ENCODE data around the gene BHMT.

Gene BHMT

GRCh38 chr5:79074641-79075040 is 37.0 kb upstream of the BHMT start:
- no peak overlapping the region for H3K4me2 ChIP-seq

GRCh38 chr5:79075646-79076426 is 35.8 kb upstream of the BHMT start:
- Histone ChIP-seq H4K20me1 (ENCODE audit: insufficient read depth) (no peaks in the 10 kb centered on the region), H3K36me3 (ENCODE audit: insufficient read depth) (no peaks in the 10 kb centered on the region), H3K4me2 (no peak overlapping the region), H3K4me1 (ENCODE audit: low read depth, poor library complexity, severe bottlenecking) (no peaks in the 10 kb centered on the region), H3K27me3 (ENCODE audit: insufficient read depth, low read depth) (no peaks in the 10 kb centered on the region), H2AFZ (ENCODE audit: low read depth) (no peak overlapping the region), H3K27ac (no peak overlapping the region), H3K9ac (no peak overlapping the region), H3K4me3 (IDR thresholded peaks at IDR 0.05; ENCODE audit: insufficient read depth, low read depth, low read length) (no peak overlapping the region), H3K79me2 (ENCODE audit: insufficient read depth, low read depth) (no peaks in the 10 kb centered on the region)
- no peak for TF ChIP-seq CTCF (conservative IDR thresholded peaks at IDR 0.05; ENCODE audit: low read depth, low read length)

More at GRCh38 chr5:79074641-79075040, 37.0 kb upstream of the BHMT start:
- H3K27me3 ChIP-seq (ENCODE audit: insufficient read depth, low read depth), result no peaks in the 10 kb centered on the region
- no peak overlapping the region for H2AFZ ChIP-seq (ENCODE audit: low read depth)
- no peaks in the 10 kb centered on the region for H3K36me3 ChIP-seq (ENCODE audit: insufficient read depth)
- no peak overlapping the region for H3K27ac ChIP-seq
- H4K20me1 ChIP-seq (ENCODE audit: insufficient read depth), result no peaks in the 10 kb centered on the region
- no peak overlapping the region for H3K9ac ChIP-seq
- no peaks in the 10 kb centered on the region for H3K4me1 ChIP-seq (ENCODE audit: low read depth, poor library complexity, severe bottlenecking)
- TF ChIP-seq CTCF (conservative IDR thresholded peaks at IDR 0.05; ENCODE audit: low read depth, low read length), result no peak
- no peaks in the 10 kb centered on the region for H3K79me2 ChIP-seq (ENCODE audit: insufficient read depth, low read depth)
- no peak overlapping the region for H3K4me3 ChIP-seq (IDR thresholded peaks at IDR 0.05; ENCODE audit: insufficient read depth, low read depth, low read length)

GRCh38 chr5:79076819-79077218 is 34.8 kb upstream of the BHMT start:
- H3K36me3 ChIP-seq (ENCODE audit: insufficient read depth), result no peaks in the 10 kb centered on the region
- H3K9ac ChIP-seq, result no peak overlapping the region
- H3K4me3 ChIP-seq (IDR thresholded peaks at IDR 0.05; ENCODE audit: insufficient read depth, low read depth, low read length), result no peak overlapping the region
- no peaks in the 10 kb centered on the region for H3K4me1 ChIP-seq (ENCODE audit: low read depth, poor library complexity, severe bottlenecking)
- H2AFZ ChIP-seq (ENCODE audit: low read depth), result no peak overlapping the region
- no peak overlapping the region for H3K27ac ChIP-seq
- H4K20me1 ChIP-seq (ENCODE audit: insufficient read depth), result no peaks in the 10 kb centered on the region
- H3K27me3 ChIP-seq (ENCODE audit: insufficient read depth, low read depth), result no peaks in the 10 kb centered on the region
- H3K79me2 ChIP-seq (ENCODE audit: insufficient read depth, low read depth), result no peaks in the 10 kb centered on the region
- TF ChIP-seq CTCF (conservative IDR thresholded peaks at IDR 0.05; ENCODE audit: low read depth, low read length), result no peak
- no peak overlapping the region for H3K4me2 ChIP-seq

- H3K4me2 ChIP-seq, result no peak overlapping the region
- H3K9ac ChIP-seq, result no peak overlapping the region
- H2AFZ ChIP-seq (ENCODE audit: low read depth), result no peak overlapping the region
- H3K4me1 ChIP-seq (ENCODE audit: low read depth, poor library complexity, severe bottlenecking), result no peaks in the 10 kb centered on the region
- no peaks in the 10 kb centered on the region for H3K36me3 ChIP-seq (ENCODE audit: insufficient read depth)
- H3K27ac ChIP-seq, result no peak overlapping the region
- TF ChIP-seq CTCF (conservative IDR thresholded peaks at IDR 0.05; ENCODE audit: low read depth, low read length), result no peak
- no peak overlapping the region for H3K4me3 ChIP-seq (IDR thresholded peaks at IDR 0.05; ENCODE audit: insufficient read depth, low read depth, low read length)
- no peaks in the 10 kb centered on the region for H3K27me3 ChIP-seq (ENCODE audit: insufficient read depth, low read depth)
- no peaks in the 10 kb centered on the region for H3K79me2 ChIP-seq (ENCODE audit: insufficient read depth, low read depth)
- no peaks in the 10 kb centered on the region for H4K20me1 ChIP-seq (ENCODE audit: insufficient read depth)
Observed at GRCh38 chr5:79077680-79078365, 33.8 kb upstream of the BHMT start.
